GM21423 (cell line): ENCODE results near the gene SRRM5.
"Not testable (repeated sequence)": the region's sequence is repeated elsewhere in the genome, so short reads cannot be mapped to it uniquely, and the experiment has no call there.

Experiments
- ATAC-seq: cut with Tn5 transposase; IDR thresholded peaks from one replicate; pipeline ENCODE4 v1.9.1; 2021; ENCODE audit warnings: mild to moderate bottlenecking, moderate library complexity; ENCODE audit not compliant: unreplicated experiment

Gene SRRM5

GRCh38 chr19:43636121-43636683 lies 24.3 kb downstream of the SRRM5 start:
- no peak for ATAC-seq

GRCh38 chr19:43638214-43638994 lies 26.5 kb downstream of the SRRM5 start:
- no peak for ATAC-seq

GRCh38 chr19:43638995-43639518 lies 27.2 kb downstream of the SRRM5 start:
- no peak for ATAC-seq

- no peak for ATAC-seq
Measured at GRCh38 chr19:43639519-43640423, 27.9 kb downstream of the SRRM5 start, which contains the start of gene CADM4. Gene CADM4 (minus strand): TSS chr19:43639850. CDS start chr19:43639790, 60 bp downstream.

GRCh38 chr19:43640424-43640757 lies 28.5 kb downstream of the SRRM5 start:
- ATAC-seq, result no peak

- no peak for ATAC-seq
Measured at GRCh38 chr19:43641333-43641732, 29.4 kb downstream of the SRRM5 start.

GRCh38 chr19:43642531-43642930 lies 30.6 kb downstream of the SRRM5 start:
- ATAC-seq, result no peak

GRCh38 chr19:43643326-43643725 lies 31.4 kb downstream of the SRRM5 start:
- ATAC-seq, result no peak

- no peak for ATAC-seq
Measured at GRCh38 chr19:43644181-43644580, 32.3 kb downstream of the SRRM5 start.

- no peak for ATAC-seq
Measured at GRCh38 chr19:43648633-43649032, 36.7 kb downstream of the SRRM5 start.

- no peak for ATAC-seq
Measured at GRCh38 chr19:43649514-43649913, 37.6 kb downstream of the SRRM5 start.

GRCh38 chr19:43650276-43650675 lies 38.4 kb downstream of the SRRM5 start:
- not testable (repeated sequence) for ATAC-seq

- no peak for ATAC-seq
Measured at GRCh38 chr19:43651758-43652545, 40.1 kb downstream of the SRRM5 start.

GRCh38 chr19:43652546-43652874 lies 40.6 kb downstream of the SRRM5 start:
- ATAC-seq, result no peak

- ATAC-seq, result no peak
Measured at GRCh38 chr19:43656436-43656835, 44.5 kb downstream of the SRRM5 start.

- ATAC-seq, result no peak
Measured at GRCh38 chr19:43658001-43658400, 46.1 kb downstream of the SRRM5 start.

GRCh38 chr19:43658494-43658893 lies 46.6 kb downstream of the SRRM5 start:
- ATAC-seq, result no peak

GRCh38 chr19:43660301-43660970 lies 48.5 kb downstream of the SRRM5 start:
- no peak for ATAC-seq

GRCh38 chr19:43660971-43661360 lies 49.1 kb downstream of the SRRM5 start:
- no peak for ATAC-seq

GRCh38 chr19:43662487-43662886 lies 50.6 kb downstream of the SRRM5 start:
- ATAC-seq, result no peak
